Fibroblast of peridontal ligament (primary cell): ENCODE data around the gene ALLC.

Experiments
- DNase-seq: peaks from one replicate; pipeline ENCODE4 v3.0.0-alpha.2; 2010; ENCODE audit errors: extremely low read depth

Gene ALLC

GRCh38 chr2:3749201-3749600 lies 91.2 kb downstream of the ALLC start:
- DNase-seq = no peak

- DNase-seq = no peak
Measured at GRCh38 chr2:3751251-3751650, 93.3 kb downstream of the ALLC start.

GRCh38 chr2:3751806-3752205 lies 93.8 kb downstream of the ALLC start:
- no peak for DNase-seq
